GM10266 (cell line): ENCODE data around the gene MEX3B.

Experiments
- DNase-seq: peaks from one replicate; pipeline ENCODE4 v3.0.0; 2012; ENCODE audit errors: extremely low spot score
- TF ChIP-seq, protein P1 (sequence below): IDR thresholded peaks from 2 replicates; pipeline ENCODE4 v1.5.1; 2012; ENCODE audit warnings: mild to moderate bottlenecking, low read depth; ENCODE audit not compliant: control insufficient read depth, insufficient read depth; ENCODE audit errors: missing control alignments

MEX3B gene

DNA sequence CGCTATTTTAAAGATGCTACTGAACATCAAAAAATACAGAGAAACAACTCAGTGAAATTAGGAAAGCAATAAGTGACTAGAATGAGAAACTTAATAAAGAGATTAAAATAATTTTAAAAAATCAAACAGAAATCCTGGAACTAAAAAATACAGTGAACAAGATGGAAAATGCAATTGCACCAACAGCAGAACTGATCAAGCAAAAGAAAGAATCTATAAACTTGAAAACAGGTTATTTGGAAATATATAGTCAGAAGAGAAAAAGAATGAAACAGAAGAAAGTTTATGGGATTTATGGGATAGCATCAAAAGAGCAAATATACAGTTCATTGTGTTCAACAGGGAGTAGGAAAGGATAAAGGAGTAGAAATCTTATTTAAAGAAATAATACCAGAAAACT, 53.3 kb downstream of the MEX3B start:
- TF ChIP-seq, protein P1, sequence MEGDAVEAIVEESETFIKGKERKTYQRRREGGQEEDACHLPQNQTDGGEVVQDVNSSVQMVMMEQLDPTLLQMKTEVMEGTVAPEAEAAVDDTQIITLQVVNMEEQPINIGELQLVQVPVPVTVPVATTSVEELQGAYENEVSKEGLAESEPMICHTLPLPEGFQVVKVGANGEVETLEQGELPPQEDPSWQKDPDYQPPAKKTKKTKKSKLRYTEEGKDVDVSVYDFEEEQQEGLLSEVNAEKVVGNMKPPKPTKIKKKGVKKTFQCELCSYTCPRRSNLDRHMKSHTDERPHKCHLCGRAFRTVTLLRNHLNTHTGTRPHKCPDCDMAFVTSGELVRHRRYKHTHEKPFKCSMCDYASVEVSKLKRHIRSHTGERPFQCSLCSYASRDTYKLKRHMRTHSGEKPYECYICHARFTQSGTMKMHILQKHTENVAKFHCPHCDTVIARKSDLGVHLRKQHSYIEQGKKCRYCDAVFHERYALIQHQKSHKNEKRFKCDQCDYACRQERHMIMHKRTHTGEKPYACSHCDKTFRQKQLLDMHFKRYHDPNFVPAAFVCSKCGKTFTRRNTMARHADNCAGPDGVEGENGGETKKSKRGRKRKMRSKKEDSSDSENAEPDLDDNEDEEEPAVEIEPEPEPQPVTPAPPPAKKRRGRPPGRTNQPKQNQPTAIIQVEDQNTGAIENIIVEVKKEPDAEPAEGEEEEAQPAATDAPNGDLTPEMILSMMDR, result no peak

More for the DNA sequence above, 53.3 kb downstream of the MEX3B start:
- no peak for DNase-seq
